Activated naive CD4-positive, alpha-beta T cell treated with anti-CD3 and anti-CD28 coated beads for 36 hours (primary cell): ENCODE results near the gene MUC20. TPM values are rescaled to one million over a fixed set of nuclear protein-coding genes. Genes with fewer than 3 reads are reported as not detected.

Experiments
- CTCF ChIA-PET: fragments of 350-600 bp; sonication (Branson Sonifier 250); formaldehyde crosslinking; loops from one replicate; lab custom pipeline; 2021; ENCODE audit warnings: antibody characterized with exemption; lab: Charles Lee
- DNase-seq: peaks from one replicate; pipeline ENCODE4 v3.0.0-alpha.2; 2020
- H3K27ac Mint-ChIP-seq: one replicate; pipeline ENCODE4 v1.8.0; 2021; ENCODE audit warnings: mild to moderate bottlenecking, mixed read lengths
- H3K27me3 Mint-ChIP-seq: one replicate; pipeline ENCODE4 v1.8.0; 2021; ENCODE audit warnings: low read depth, mixed read lengths
- H3K36me3 Mint-ChIP-seq: one replicate; pipeline ENCODE4 v1.8.0; 2021; ENCODE audit warnings: low read depth, mixed read lengths
- H3K4me1 Mint-ChIP-seq: one replicate; pipeline ENCODE4 v1.8.0; 2021; ENCODE audit warnings: low read depth, mixed read lengths
- H3K4me3 Mint-ChIP-seq: one replicate; pipeline ENCODE4 v1.8.0; 2021; ENCODE audit warnings: mild to moderate bottlenecking, moderate library complexity, mixed read lengths
- H3K9me3 Mint-ChIP-seq: one replicate; pipeline ENCODE4 v1.8.0; 2021; ENCODE audit warnings: mixed read lengths
- intact Hi-C: fragments of 100-400 bp; cut with micrococcal nuclease; formaldehyde crosslinking; loops from one replicate; pipeline ENCODE4 v1.15.1; 2023
- total RNA-seq, 2 experiments: library from RNA; stranded (reverse); gene quantifications; one replicate each; pipeline ENCODE4 v1.2.3, GENCODE V29; 2021

The MUC20 gene
- total RNA-seq, 2 experiments from 2014 or later = 0.43 to 0.84 TPM

DNA sequence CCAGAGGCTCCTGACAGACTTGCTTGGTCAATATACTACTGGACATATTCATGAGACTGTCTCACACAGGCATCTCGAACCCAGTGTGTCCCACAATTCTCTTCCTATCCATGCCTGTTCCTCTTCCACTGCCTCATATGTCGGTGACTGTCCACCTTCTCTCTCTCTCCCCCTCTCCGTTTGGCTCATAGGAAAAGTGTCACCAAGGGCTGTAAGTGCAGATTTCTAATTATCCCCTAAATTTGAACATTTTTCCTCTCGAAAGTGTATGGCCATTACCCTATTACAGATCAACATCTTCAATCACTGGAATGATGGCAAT, 22.5 kb upstream of the MUC20 start:
- intact Hi-C loops = no loop called here
- H3K9me3 Mint-ChIP-seq = no peaks in the 10 kb centered on the region
- no peak overlapping the region for H3K4me3 Mint-ChIP-seq
- no peak for DNase-seq
- peaks cover 4% of the 10 kb centered on the region for H3K36me3 Mint-ChIP-seq
- CTCF ChIA-PET = no interaction called here
- no peaks in the 10 kb centered on the region for H3K4me1 Mint-ChIP-seq
- no peak overlapping the region for H3K27ac Mint-ChIP-seq
- H3K27me3 Mint-ChIP-seq = no peaks in the 10 kb centered on the region

DNA sequence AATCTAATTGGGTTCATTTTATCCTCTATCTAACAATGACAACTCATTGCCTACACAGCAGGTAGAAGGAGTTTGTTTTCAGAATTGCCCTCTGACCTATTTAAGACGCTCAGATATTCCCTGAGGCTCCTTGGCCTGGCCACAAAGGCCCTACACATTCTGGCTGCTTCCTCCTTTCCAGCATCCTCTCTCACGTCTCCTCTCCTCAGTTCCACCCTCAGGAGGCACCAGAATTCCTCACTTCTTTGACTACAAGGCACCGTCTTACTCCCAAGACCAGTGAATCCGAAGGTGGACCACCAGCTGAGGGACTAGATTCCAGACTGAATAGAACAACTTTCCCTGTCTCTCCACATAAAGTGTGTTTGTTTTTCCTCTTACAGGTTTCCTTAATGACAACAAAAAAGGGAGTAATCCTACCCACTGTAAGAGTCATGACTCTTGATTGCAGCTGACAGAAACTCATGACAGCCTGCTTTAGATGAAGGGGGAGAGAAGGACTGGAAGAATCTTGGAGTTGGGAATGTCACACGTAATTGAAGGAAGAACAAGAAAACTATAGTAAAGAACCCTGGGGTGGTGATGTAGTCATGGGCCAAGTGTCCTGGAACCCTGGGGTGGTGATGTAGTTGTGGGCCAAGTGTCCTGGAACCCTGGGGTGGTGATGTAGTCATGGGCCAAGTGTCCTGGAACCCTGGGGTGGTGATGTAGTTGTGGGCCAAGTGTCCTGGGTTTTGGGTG, 22.0 kb upstream of the MUC20 start:
- H3K9me3 Mint-ChIP-seq = no peaks in the 10 kb centered on the region
- DNase-seq = no peak
- H3K27me3 Mint-ChIP-seq = no peaks in the 10 kb centered on the region
- H3K4me1 Mint-ChIP-seq = no peaks in the 10 kb centered on the region
- CTCF ChIA-PET = no interaction called here
- H3K4me3 Mint-ChIP-seq = no peak overlapping the region
- intact Hi-C loops = no loop called here
- H3K36me3 Mint-ChIP-seq = peaks cover 3% of the 10 kb centered on the region
- H3K27ac Mint-ChIP-seq = no peak overlapping the region

DNA sequence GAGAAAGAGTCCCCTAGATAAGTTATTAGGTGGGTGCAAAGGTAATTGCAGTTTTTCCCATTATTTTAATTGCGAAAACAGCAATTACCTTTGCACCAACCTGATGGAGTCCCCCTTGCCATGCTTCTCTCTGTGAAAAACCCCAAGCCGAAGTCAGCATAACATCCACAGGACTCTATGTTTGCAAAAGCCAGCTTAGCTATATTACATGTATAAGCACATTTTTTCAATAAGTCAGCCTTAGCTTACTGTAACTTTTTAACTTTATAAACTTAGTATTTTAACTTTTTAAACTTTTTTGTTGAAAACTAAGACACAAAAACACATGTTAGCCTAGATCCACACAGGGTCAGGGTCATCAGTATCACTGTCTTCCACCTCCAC, 21.4 kb upstream of the MUC20 start:
- Mint-ChIP-seq H3K36me3 (no peaks in the 10 kb centered on the region), H3K4me3 (no peak overlapping the region), H3K4me1 (no peaks in the 10 kb centered on the region), H3K27me3 (no peaks in the 10 kb centered on the region), H3K9me3 (no peaks in the 10 kb centered on the region), H3K27ac (no peak overlapping the region)
- intact Hi-C loops = no loop called here
- no peak for DNase-seq
- CTCF ChIA-PET = no interaction called here

DNA sequence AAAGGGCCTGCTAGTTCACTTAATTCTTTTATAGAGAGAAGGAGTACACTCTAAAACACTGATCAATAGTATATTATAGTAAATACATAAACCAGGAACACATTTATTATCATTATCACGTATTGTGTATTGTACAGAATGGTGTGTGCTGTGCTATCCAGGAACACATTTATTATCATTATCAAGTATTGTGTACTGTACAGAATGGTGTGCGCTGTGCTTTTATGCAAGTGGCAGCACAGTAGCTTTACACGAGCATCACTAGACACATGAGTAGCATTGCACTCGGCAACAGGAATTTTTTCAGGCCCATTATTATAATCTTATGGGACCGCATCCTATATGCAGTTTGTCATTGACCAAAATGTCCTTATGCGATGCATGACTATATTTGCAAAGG, 20.9 kb upstream of the MUC20 start:
- Mint-ChIP-seq H3K27ac (no peak overlapping the region), H3K27me3 (no peaks in the 10 kb centered on the region), H3K4me1 (no peaks in the 10 kb centered on the region), H3K4me3 (no peak overlapping the region), H3K9me3 (no peaks in the 10 kb centered on the region), H3K36me3 (no peaks in the 10 kb centered on the region)
- no peak for DNase-seq
- intact Hi-C loops = no loop called here
- CTCF ChIA-PET = no interaction called here

DNA sequence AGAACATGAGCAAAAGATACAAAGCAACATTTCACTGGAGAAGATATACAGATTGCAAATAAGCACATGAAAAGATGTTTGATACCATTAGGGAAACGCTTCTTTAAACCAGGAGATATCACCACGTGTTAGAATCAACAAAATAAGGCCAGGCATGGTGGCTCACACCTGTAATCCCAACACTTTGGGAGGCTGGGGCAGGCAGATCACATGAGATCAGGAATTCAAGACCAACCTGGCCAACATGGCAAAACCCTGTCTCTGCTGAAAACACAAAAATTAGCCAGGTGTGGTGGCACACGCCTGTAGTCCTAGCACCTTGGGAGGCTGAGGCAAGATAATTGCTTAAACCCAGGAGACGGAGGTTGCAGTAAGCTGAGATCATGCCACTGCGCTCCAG, 20.5 kb upstream of the MUC20 start:
- CTCF ChIA-PET = no interaction called here
- Mint-ChIP-seq H3K36me3 (no peaks in the 10 kb centered on the region), H3K27me3 (no peaks in the 10 kb centered on the region), H3K4me3 (no peak overlapping the region), H3K27ac (no peak overlapping the region), H3K9me3 (no peaks in the 10 kb centered on the region), H3K4me1 (no peaks in the 10 kb centered on the region)
- intact Hi-C loops = no loop called here
- DNase-seq = no peak

DNA sequence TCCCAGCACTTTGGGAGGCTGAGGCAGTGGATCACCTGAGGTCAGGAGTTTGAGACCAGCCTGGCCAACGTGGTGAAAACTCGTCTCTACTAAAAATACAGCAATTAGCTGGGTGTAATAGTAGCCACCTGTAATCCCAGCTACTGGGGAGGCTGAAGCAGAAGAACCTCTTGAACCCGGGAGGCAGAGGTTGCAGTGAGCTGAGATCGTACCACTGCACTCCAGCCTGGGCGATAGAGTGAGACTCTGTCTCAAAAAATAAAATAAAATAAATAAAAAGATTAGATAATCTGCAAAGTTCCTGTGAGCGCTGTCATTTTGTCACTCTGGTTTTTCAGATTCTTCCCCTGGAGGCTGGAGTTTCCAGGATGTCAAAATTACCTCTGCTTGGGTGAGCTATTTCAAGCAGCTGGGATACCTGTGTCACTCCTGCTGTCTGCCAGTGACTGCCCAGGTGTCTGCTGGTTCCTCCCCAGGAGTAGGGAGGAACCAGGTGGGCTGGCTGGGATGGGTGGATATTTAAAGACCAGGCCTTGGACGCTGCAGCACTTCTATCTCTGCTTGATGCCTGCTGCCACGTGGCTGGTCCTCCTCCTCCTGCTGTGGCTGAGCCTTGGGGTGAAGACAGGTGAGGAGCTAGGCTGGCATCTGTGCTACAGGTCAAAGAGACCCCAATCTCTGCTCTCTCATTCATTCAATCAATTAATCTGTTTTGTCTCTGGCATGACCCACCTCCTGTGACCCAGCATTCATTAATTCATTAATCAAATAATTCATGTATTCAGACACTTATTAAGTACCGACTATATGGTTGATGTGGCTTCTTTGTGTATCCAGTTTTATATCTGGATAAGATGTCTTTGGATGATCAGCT, 19.5 kb upstream of the MUC20 start:
- H3K9me3 Mint-ChIP-seq = no peaks in the 10 kb centered on the region
- intact Hi-C loops = no loop called here
- CTCF ChIA-PET = interaction anchor here (0.6 kb wide), 1 partner anchor 152 kb away, joined by 3 read pairs; no protein-coding TSS in a partner anchor
- H3K4me1 Mint-ChIP-seq = no peaks in the 10 kb centered on the region
- no peak overlapping the region for H3K27ac Mint-ChIP-seq
- no peaks in the 10 kb centered on the region for H3K27me3 Mint-ChIP-seq
- DNase-seq = no peak
- H3K4me3 Mint-ChIP-seq = no peak overlapping the region
- H3K36me3 Mint-ChIP-seq = no peaks in the 10 kb centered on the region

DNA sequence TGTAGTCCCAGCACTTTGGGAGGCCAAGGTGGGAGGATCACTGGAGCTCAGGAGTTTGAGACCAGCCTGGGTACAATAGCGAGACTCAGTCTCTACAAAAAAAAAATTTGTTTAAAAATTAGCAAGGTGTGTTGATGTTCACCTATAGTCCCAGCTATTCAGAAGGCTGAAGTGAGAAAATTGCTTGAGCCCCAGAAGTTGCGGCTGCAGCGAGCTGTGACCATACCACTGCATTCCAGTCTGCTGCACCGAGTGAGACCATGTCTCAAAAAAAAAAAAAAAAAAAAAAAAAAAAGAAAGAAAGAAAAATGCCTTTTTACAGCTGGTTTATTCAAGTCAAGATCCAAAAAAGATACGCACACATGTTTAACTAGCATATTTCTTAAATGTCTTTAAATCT, 17.0 kb upstream of the MUC20 start:
- Mint-ChIP-seq H3K27ac (no peak overlapping the region), H3K9me3 (no peaks in the 10 kb centered on the region), H3K36me3 (no peaks in the 10 kb centered on the region), H3K27me3 (no peaks in the 10 kb centered on the region), H3K4me3 (no peak overlapping the region), H3K4me1 (no peaks in the 10 kb centered on the region)
- CTCF ChIA-PET = interaction anchor here (0.6 kb wide), 1 partner anchor 10 kb away, joined by 3 read pairs; no protein-coding TSS in a partner anchor
- intact Hi-C loops = no loop called here
- DNase-seq = no peak

DNA sequence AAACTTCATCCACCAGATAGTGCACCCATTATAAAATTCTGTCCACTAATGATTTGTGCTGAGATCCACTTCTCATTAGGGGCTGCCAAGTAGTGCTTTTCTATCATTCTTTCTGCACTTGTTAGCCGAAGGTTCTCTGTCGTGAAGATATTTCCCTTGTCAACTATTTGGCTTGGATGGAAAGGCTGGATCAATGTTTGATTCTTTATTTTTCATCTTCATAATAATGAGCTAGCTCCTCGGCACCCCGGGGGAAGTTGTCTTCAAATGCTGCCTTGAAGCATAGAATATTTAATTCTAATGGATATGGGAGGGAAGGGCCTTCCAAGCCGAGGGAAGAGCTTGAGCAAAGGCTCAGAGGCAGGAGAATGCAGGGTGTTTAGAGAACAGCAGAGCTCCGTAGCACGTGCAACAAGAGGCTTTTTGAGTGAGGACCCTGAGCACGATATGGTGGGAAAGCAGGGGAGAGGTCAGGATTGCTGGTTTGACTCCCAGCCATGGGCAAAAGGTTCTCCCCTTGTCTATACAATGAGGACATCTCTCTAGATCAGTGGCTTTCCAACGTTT, 16.3 kb upstream of the MUC20 start:
- Mint-ChIP-seq H3K36me3 (no peaks in the 10 kb centered on the region), H3K4me1 (no peaks in the 10 kb centered on the region), H3K4me3 (no peak overlapping the region), H3K27me3 (no peaks in the 10 kb centered on the region), H3K9me3 (no peaks in the 10 kb centered on the region), H3K27ac (no peak overlapping the region)
- CTCF ChIA-PET = no interaction called here
- intact Hi-C loops = no loop called here
- DNase-seq = no peak

DNA sequence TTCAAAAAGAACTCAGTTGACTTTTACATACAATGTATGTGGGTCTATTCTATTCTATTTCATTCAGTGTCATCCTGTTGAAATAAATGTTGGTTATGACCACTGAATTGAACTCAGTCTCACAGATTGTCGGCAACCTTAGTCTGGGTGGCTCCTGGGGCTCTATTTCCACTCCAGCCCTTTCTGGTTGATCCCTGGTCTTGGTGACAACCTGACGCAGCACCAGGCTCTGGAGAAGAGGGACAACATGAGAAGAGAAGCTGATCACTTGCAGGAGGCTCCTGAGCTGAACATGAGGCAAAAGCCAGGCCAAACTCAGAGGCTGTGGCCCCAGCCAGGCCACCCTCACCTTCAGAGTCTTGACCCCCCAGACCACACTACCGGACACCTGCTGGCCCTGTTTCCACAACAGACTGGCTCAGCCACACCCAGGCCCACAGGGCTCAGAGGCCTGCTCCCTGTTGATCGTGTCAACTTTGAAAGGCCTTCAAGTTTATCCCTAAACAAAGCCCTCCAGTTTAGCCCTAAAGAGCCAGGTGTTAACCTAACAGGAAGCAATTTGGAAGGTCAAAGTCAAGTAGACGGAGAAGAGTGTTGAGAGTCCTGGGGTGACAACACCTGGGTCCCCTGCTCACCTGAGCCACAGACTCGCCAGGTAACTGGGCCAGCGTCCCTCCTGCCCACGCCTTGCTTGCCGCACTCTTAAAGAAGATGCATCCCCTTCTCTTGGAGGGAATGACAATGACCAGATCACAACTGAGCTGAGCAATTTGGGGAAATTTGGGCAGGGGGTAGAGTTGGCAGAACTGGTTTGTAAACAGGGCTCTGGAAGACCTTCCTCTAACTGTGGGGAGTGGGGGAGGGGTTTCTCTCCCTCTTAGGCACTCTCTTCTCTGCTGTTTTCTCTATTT, 15.4 kb upstream of the MUC20 start:
- CTCF ChIA-PET = no interaction called here
- no peak for DNase-seq
- H3K27ac Mint-ChIP-seq = no peak overlapping the region
- H3K36me3 Mint-ChIP-seq = no peaks in the 10 kb centered on the region
- intact Hi-C loops = no loop called here
- no peaks in the 10 kb centered on the region for H3K9me3 Mint-ChIP-seq
- H3K27me3 Mint-ChIP-seq = no peaks in the 10 kb centered on the region
- no peak overlapping the region for H3K4me3 Mint-ChIP-seq
- H3K4me1 Mint-ChIP-seq = no peaks in the 10 kb centered on the region

DNA sequence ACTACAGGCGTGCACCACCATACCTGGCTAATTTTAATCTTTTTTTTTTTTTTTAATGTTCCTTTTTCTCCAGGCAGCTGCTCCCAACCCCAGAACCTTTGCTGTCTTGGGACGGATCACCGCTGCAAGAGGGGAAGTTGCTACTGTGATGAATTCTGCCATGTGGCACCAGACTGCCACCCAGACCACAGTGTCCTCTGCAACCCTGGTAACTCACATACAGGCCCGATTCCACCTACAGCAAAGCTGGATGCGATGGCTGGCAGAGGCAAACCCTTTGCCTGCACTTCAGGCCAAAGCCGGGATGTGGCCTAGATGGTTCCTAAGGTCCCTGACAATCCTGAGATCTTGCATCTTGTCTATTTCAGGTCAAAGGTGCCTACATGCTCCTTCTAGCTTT, 12.7 kb upstream of the MUC20 start:
- Mint-ChIP-seq H3K4me1 (no peaks in the 10 kb centered on the region), H3K9me3 (no peaks in the 10 kb centered on the region), H3K27ac (no peak overlapping the region), H3K27me3 (no peaks in the 10 kb centered on the region), H3K4me3 (no peak overlapping the region), H3K36me3 (no peaks in the 10 kb centered on the region)
- no peak for DNase-seq
- intact Hi-C loops = no loop called here
- CTCF ChIA-PET = no interaction called here

DNA sequence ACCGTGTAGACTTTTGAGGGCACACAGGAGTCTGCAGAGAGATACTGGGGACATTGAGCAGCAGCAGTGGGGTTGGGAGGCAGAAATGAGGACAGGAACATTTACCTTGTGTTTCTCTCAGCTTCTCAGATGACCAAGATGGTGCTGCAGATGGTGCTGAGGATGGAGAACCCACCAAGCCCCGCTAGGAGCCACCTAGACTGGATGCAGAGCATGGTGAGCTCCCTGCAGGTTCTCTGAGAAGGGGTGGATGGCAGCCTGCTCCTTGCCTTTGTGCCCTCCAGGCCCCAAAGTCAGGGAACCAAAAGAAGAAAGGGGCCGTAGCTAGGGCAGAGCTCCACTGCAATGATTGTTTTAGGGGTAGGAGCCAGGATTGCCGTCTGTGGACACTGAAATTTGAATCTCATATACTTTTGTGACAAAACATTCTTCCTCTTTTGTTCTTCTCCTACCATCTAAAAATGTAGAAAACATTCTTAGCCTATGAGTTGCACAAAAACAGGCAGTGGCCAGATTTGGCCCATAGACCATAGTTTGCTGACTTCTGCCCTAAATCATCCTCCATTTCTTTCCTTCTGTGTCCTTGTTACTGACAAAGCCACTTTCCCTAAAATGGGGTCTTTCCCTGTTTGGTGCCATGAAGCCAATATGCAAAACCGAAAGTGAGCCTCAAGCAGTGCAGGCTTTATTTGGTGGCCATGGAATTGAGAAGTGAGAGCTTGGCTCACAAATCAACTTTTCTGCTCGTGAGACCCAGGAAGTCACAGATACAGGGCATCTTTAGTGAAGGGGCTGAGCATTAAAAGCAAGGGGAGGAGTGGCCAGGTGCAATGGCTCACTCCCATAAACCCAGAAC, 11.9 kb upstream of the MUC20 start:
- Mint-ChIP-seq H3K27me3 (no peaks in the 10 kb centered on the region), H3K4me1 (no peaks in the 10 kb centered on the region), H3K9me3 (no peaks in the 10 kb centered on the region), H3K36me3 (no peaks in the 10 kb centered on the region), H3K27ac (no peak overlapping the region), H3K4me3 (no peak overlapping the region)
- no peak for DNase-seq
- intact Hi-C loops = no loop called here
- CTCF ChIA-PET = no interaction called here
